ENCODE measurements around the gene UBE2Q1. TPM values are rescaled to one million over a fixed set of nuclear protein-coding genes. Genes with fewer than 3 reads are reported as not detected.

UBE2Q1 gene
- total and polyA plus RNA-seq, 2 of the 4 experiments (the other 2 are of a cell fraction) = 20.6 to 24.7 TPM

GRCh38 chr1:154594811-154595210, 36.3 kb upstream of the UBE2Q1 start:
- Histone ChIP-seq H3K23ac (ENCODE audit: low read depth, low read length) (no peak overlapping the region), H4K20me1 (ENCODE audit: insufficient read depth, low read length) (peaks cover 55% of the 10 kb centered on the region), H3K14ac (replicated peaks; ENCODE audit: low read depth, low read length) (no peak overlapping the region), H3K9ac (ENCODE audit: low read depth, low read length) (no peak overlapping the region), H4K91ac (ENCODE audit: insufficient read depth, low read depth, low read length) (no peak overlapping the region), H3K4me2 (ENCODE audit: low read depth, low read length) (no peak overlapping the region), H3K4me3 (ENCODE audit: insufficient read depth, low read depth, low read length) (no peak overlapping the region), H4K8ac (ENCODE audit: low read depth in 2 of 2, low read length in 2 of 2) (no peak overlapping the region), H2BK5ac (ENCODE audit: low read depth, low read length, poor library complexity, severe bottlenecking) (no peak overlapping the region), H2BK20ac (ENCODE audit: low read depth, low read length) (no peak overlapping the region), H2AFZ (replicated peaks; ENCODE audit: low read length, poor library complexity) (no peak overlapping the region), H3K27ac (ENCODE audit: insufficient read depth, low read length) (no peak overlapping the region), H2AK5ac (ENCODE audit: low read depth, low read length) (no peak overlapping the region), H3K9me3 (ENCODE audit: control insufficient read depth, insufficient read depth, low read length) (no peaks in the 10 kb centered on the region), H3K36me3 (ENCODE audit: control insufficient read depth, insufficient read depth, low read length) (peaks cover 57% of the 10 kb centered on the region), H3K27me3 (ENCODE audit: control insufficient read depth, insufficient read depth, low read length) (no peaks in the 10 kb centered on the region), H3K18ac (ENCODE audit: low read depth, low read length) (no peak overlapping the region), H3K4me1 (ENCODE audit: control insufficient read depth, insufficient read depth, low read length) (peaks cover 19% of the 10 kb centered on the region), H2BK15ac (ENCODE audit: low read depth, low read length) (no peak overlapping the region), H3K56ac (ENCODE audit: extremely low read depth, insufficient read depth, low read length) (no peak overlapping the region), H2AK9ac (replicated peaks; ENCODE audit: low read depth, low read length, poor library complexity) (no peak overlapping the region), H3K79me1 (ENCODE audit: low read depth in 1 of 2, low read length in 2 of 2) (peaks cover 30 to 80% of the 10 kb centered on the region in 2 experiments), H4K5ac (ENCODE audit: low read depth, low read length) (no peak overlapping the region), H3K9me1 (ENCODE audit: insufficient read depth, low read length) (peaks cover 46% of the 10 kb centered on the region; the same call in 1 of the 2 replicates), H3K4ac (ENCODE audit: low read depth, low read length) (no peak overlapping the region), H2BK120ac (ENCODE audit: low read depth, low read length) (no peak overlapping the region)
- dilution Hi-C loops (cut with HindIII; ENCODE audit: low sequenced_read_pairs, unreplicated experiment) = no loop called here
- ATAC-seq (ENCODE audit: low read depth) (no peak), DNase-seq (no peak)
- ChIA-PET CTCF (interaction anchor here (0.7 kb wide), 1 partner anchor 11 kb away, joined by 3 read pairs; no protein-coding TSS in a partner anchor), POLR2A (ENCODE audit: unreplicated experiment) (no interaction called here)
- intact Hi-C loops (cut with micrococcal nuclease) = no loop called here
- in situ Hi-C loops (cut with MboI; ENCODE audit: low sequenced_read_pairs) = no loop called here
- no TSS peak for BruUV-seq (replicated peaks)
- TF ChIP-seq SMC3 (IDR thresholded peaks at IDR 0.05; ENCODE audit: low read depth, low read length) = no peak
- TF ChIP-seq FOS (IDR thresholded peaks at IDR 0.05; ENCODE audit: low read depth, low read length) = no peak
- no peak for TF ChIP-seq RFX5 (IDR thresholded peaks at IDR 0.05; ENCODE audit: low read depth, low read length)
- no CpG with 5 or more reads among the region's 7 CpGs for WGBS, 2 experiments (ENCODE audit: extremely low coverage in 2 of 2, insufficient read length in 1 of 2)

All from IMR-90 (cell line).